A549 (cell line): ENCODE measurements around the gene CMTR1. TPM values are rescaled to one million over a fixed set of nuclear protein-coding genes. Genes with fewer than 3 reads are reported as not detected.
"Not testable (repeated sequence)": the region's sequence is repeated elsewhere in the genome, so short reads cannot be mapped to it uniquely, and the experiment has no call there.

ENCODE experiments used
- ATAC-seq, 2 experiments: fragments of 200-7000 bp in 1 of 2; fragments of >200 bp in 1 of 2; cut with Nextera tagmentation in 1 of 2; cut with Tn5 transposase in 1 of 2; 3 replicates each; pipeline versions ENCODE4 v1.8.0 to v1.9.1; 2018 to 2020; ENCODE audit warnings: mild to moderate bottlenecking in 1 of 2, moderate library complexity in 1 of 2
- CTCF ChIA-PET: fragments of 300-600 bp; sonication (Branson Sonifier 250); formaldehyde crosslinking; extraction: SDS; loops from one replicate; lab custom pipeline; 2021; ENCODE audit warnings: antibody characterized with exemption, inconsistent platforms; lab: Yijun Ruan, JAX
- POLR2A ChIA-PET: fragments of 350-600 bp; formaldehyde crosslinking; extraction: SDS; loops from one replicate; lab custom pipeline; 2021; ENCODE audit warnings: antibody characterized with exemption, inconsistent platforms; lab: Yijun Ruan, JAX
- DNase-seq, 2 experiments: peaks; one replicate each; pipeline versions ENCODE4 v3.0.0 to v3.0.0-alpha.2; 2011 to 2016; ENCODE audit warnings: low read depth in 1 of 2, low spot score in 1 of 2
- FAIRE-seq: peaks from 2 replicates; lab custom pipeline; 2011; peaks lifted over from hg19 to GRCh38; lab: Jason Lieb, UNC
- H3K27ac ChIP-seq, 2 experiments: fragments of >200 bp; sonication (Bioruptor Twin); formaldehyde crosslinking; 3 replicates each; pipeline ENCODE4 v1.5.1; 2016 to 2017
- H3K4me1 ChIP-seq: fragments of >200 bp; sonication (Bioruptor Twin); formaldehyde crosslinking; 3 replicates; pipeline ENCODE4 v1.6.1; 2016
- H3K4me2 ChIP-seq: fragments of >200 bp; sonication (Bioruptor Twin); formaldehyde crosslinking; 3 replicates; pipeline ENCODE4 v1.6.1; 2016
- H3K4me3 ChIP-seq: fragments of >200 bp; sonication (Bioruptor Twin); formaldehyde crosslinking; 3 replicates; pipeline ENCODE4 v1.5.1; 2016
- H3K9me3 ChIP-seq: fragments of >200 bp; sonication (Bioruptor Twin); formaldehyde crosslinking; 3 replicates; pipeline ENCODE4 v1.6.1; 2016
- EHF ChIP-seq: fragments of 250-450 bp; sonication (Bioruptor Pico); IDR thresholded peaks from 2 replicates; pipeline ENCODE4 v1.5.0; 2020; ENCODE audit warnings: mild to moderate bottlenecking
- FOXS1 ChIP-seq: fragments of 250-450 bp; sonication (Bioruptor Pico); IDR thresholded peaks from 2 replicates; pipeline ENCODE4 v1.5.0; 2020; ENCODE audit warnings: mild to moderate bottlenecking, moderate library complexity
- GATA3 ChIP-seq: IDR thresholded peaks from 2 replicates; pipeline ENCODE4 v1.6.1; 2012; ENCODE audit warnings: borderline replicate concordance
- HEYL ChIP-seq: fragments of 250-450 bp; sonication (Bioruptor Pico); IDR thresholded peaks from 2 replicates; pipeline ENCODE4 v1.8.0; 2021; ENCODE audit warnings: mild to moderate bottlenecking, moderate library complexity
- JUN ChIP-seq, 2 experiments: fragments of >200 bp; sonication (Bioruptor Twin); formaldehyde crosslinking; IDR thresholded peaks; 2 replicates in 1 of 2; 3 replicates in 1 of 2; pipeline ENCODE4 v1.6.1; 2016 to 2017
- JUNB ChIP-seq: fragments of >200 bp; sonication (Bioruptor Twin); formaldehyde crosslinking; IDR thresholded peaks from 2 replicates; pipeline ENCODE4 v1.6.1; 2016
- KDM5A ChIP-seq: fragments of 200-600 bp; sonication (generic); IDR thresholded peaks from 2 replicates; pipeline ENCODE4 v1.6.1; 2016; ENCODE audit warnings: antibody characterized with exemption, mild to moderate bottlenecking
- MAFK ChIP-seq: fragments of 450-650 bp; IDR thresholded peaks from 2 replicates; pipeline ENCODE4 v1.6.1; 2014; ENCODE audit not compliant: partially characterized antibody
- PHF8 ChIP-seq: fragments of 200-600 bp; sonication (generic); IDR thresholded peaks from 2 replicates; pipeline ENCODE4 v1.6.1; 2016; ENCODE audit warnings: low read depth, mild to moderate bottlenecking, antibody characterized with exemption, moderate library complexity, borderline replicate concordance
- POLR2A ChIP-seq: IDR thresholded peaks from 2 replicates; pipeline ENCODE4 v1.6.1; 2012; ENCODE audit warnings: mild to moderate bottlenecking, low read length
- POLR2AphosphoS2 ChIP-seq: conservative IDR thresholded peaks from 2 replicates; pipeline ENCODE4 v1.6.1; 2012; ENCODE audit warnings: low read length, improper control_type of control experiment, inconsistent platforms
- RAD21 ChIP-seq, 2 experiments: fragments of >200 bp in 1 of 2; sonication (Bioruptor Twin) in 1 of 2; formaldehyde crosslinking in 1 of 2; IDR thresholded peaks in 1 of 2; conservative IDR thresholded peaks in 1 of 2; 2 replicates in 1 of 2; 3 replicates in 1 of 2; pipeline ENCODE4 v1.6.1; 2012 to 2018; ENCODE audit warnings: inconsistent platforms in 1 of 2
- RARB ChIP-seq: fragments of 250-450 bp; sonication (Bioruptor Pico); IDR thresholded peaks from 2 replicates; pipeline ENCODE4 v1.8.0; 2021; ENCODE audit warnings: mild to moderate bottlenecking, moderate library complexity
- ZC3H11A ChIP-seq: fragments of 450-650 bp; IDR thresholded peaks from 2 replicates; pipeline ENCODE4 v1.6.1; 2014; ENCODE audit warnings: antibody characterized with exemption, mild to moderate bottlenecking
- ZFP36 ChIP-seq: fragments of 450-650 bp; IDR thresholded peaks from 2 replicates; pipeline ENCODE4 v1.6.1; 2014; ENCODE audit warnings: borderline replicate concordance; ENCODE audit not compliant: partially characterized antibody
- WGBS: methylation state at CpG from one replicate; pipeline ENCODE4 v1.1.6; 2017; ENCODE audit errors: missing lambda C conversion rate; 5-methylcytosine and 5-hydroxymethylcytosine counted together
- polyA plus RNA-seq, 4 experiments: library from polyadenylated mRNA; depleted of rRNA in 3 of 4; stranded (reverse); fragments of >200 nt; fragmentation: RNase III in 1 of 4; extraction: RNeasy Plus Mini Kit Qiagen cat#74134 plus additional on column Dnase treatment in 1 of 4; gene quantifications; 2 replicates in 3 of 4; 3 replicates in 1 of 4; pipeline ENCODE4 v1.2.3, GENCODE V29; 2011 to 2017
- TF ChIP-seq, protein P1 (sequence below): IDR thresholded peaks from 2 replicates; pipeline ENCODE4 v1.6.1; 2012
- TF ChIP-seq, protein P2 (sequence below): fragments of >200 bp; sonication (Bioruptor Twin); formaldehyde crosslinking; IDR thresholded peaks from 3 replicates; pipeline ENCODE4 v1.6.1; 2016

The CMTR1 gene
- polyA plus RNA-seq, 2 of the 4 experiments (the other 2 are of a cell fraction), result 17.0 to 17.8 TPM

DNA sequence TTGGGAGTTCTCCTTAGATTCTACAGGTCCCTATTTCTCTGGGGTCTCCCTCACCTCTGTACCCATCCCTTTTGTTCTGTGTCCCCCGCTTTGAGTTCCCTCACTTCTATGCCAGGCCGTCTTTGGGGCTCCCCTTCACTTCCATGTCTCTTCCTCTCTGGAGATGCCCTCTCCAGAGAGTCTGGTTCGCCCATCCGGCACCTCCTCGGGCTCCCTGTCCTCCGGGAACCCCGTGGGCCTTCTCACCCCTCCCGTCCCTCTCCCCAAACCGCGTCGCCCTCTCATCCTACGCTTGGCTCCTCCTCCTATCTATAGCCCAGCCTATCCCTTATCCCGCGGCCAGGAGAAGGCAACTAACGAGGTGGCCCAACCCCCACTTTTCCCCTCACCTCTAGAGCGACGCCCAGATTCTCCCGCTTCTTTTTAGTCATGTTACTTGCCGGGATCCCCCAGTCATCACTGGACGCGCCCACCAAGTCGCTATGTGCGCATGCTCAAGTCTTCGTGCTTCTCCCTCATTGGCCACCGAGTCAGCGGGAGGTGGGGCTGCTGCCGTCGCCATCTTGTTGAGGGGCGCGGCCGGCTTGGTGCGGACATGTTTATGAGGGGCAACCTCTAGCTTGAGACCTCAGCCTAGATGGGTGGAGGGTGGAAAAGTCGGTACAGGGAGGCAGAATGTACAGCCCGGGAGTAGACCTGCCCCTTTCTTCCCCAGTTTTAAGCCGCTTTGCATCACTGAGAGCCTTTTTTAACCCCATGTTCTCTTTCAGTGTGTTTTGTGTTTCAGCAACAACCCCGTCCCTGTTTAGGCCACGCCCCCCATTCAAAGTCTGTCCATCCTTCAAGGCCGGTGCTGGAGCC lies 66.6 kb downstream of the CMTR1 start, which contains the start of gene CCDC167 (continued):
- TF ChIP-seq PHF8 (peak; percentile 39; the same call in 1 of the 2 replicates), POLR2A (0 out of 2 replicates have a peak, but pooled peaks have one; percentile 29)

DNA sequence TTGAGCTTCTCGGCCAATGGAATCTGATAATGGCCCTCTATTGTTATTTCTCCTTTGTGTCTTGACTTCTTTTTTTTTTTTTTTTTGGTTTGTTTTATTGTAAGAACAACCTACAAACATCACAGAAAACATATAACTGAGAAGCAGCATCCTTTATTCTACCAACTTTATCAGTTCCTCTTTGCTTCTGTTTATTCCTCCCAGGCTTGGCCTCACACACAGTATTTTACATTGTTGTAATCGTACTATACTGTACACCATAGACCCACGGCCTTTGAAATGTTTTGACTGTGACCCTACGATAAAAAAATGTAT lies 67.2 kb downstream of the CMTR1 start:
- CTCF ChIA-PET, result interaction anchor here (0.6 to 1.7 kb wide), 6 partner anchors 15 to 174 kb away, joined by 3 to 6 read pairs (median 4); no protein-coding TSS in a partner anchor
- Histone ChIP-seq H3K27ac (peak overlapping the region; percentile 71 to 93; a peak in 5 of 6 replicates), H3K4me3 (peak overlapping the region; percentile 49), H3K9me3 (no peaks in the 10 kb centered on the region), H3K4me1 (peaks cover 4% of the 10 kb centered on the region; the same call in 1 of the 3 replicates), H3K4me2 (peak overlapping the region; percentile 81)
- TF ChIP-seq PHF8 (no peak), ZC3H11A (no peak), POLR2AphosphoS2 (no peak), FOXS1 (CRISPR knock-in tag) (no peak), JUNB (no peak), KDM5A (no peak), HEYL (CRISPR knock-in tag) (no peak), ZFP36 (no peak)
- TF ChIP-seq, protein P1, sequence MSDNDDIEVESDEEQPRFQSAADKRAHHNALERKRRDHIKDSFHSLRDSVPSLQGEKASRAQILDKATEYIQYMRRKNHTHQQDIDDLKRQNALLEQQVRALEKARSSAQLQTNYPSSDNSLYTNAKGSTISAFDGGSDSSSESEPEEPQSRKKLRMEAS, result no peak
- TF ChIP-seq, protein P2, sequence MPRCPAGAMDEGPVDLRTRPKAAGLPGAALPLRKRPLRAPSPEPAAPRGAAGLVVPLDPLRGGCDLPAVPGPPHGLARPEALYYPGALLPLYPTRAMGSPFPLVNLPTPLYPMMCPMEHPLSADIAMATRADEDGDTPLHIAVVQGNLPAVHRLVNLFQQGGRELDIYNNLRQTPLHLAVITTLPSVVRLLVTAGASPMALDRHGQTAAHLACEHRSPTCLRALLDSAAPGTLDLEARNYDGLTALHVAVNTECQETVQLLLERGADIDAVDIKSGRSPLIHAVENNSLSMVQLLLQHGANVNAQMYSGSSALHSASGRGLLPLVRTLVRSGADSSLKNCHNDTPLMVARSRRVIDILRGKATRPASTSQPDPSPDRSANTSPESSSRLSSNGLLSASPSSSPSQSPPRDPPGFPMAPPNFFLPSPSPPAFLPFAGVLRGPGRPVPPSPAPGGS, result no peak
- DNase-seq, result no peak
- ATAC-seq, result no peak
- 43% methylated on average over 4 of the region's 4 CpGs for WGBS
- POLR2A ChIA-PET, result interaction anchor here (0.7 kb wide), 1 partner anchor 67 kb away, joined by 4 read pairs; the partner anchor contains the start of gene CMTR1
- FAIRE-seq, result no peak

DNA sequence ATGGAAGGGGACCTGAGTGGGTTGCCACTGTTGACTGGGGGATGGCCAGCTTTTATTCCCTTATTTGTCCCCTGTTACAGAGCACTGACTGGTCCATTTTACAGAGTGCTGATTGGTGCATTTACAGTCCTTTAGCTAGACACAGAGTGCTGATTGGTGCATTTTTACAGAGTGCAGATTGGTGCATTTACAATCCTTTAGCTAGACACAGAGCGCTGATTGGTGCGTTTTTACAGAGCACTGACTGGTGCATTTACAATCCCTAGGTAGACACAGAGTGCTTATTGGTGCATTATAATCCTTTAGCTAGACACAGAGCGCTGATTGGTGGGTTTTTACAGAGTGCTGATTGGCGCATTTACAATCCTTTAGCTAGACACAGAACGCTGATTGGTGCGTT lies 67.9 kb downstream of the CMTR1 start:
- WGBS, result 97% methylated on average over 6 of the region's 6 CpGs
- H3K27ac ChIP-seq, ATAC-seq, DNase-seq, H3K9me3 ChIP-seq, H3K4me3 ChIP-seq, POLR2A ChIA-PET, H3K4me1 ChIP-seq, FAIRE-seq, H3K4me2 ChIP-seq: not testable (repeated sequence)
- peak; percentile 65 for TF ChIP-seq MAFK
- CTCF ChIA-PET, result interaction anchor here (1.2 to 1.7 kb wide), 5 partner anchors 16 to 191 kb away, joined by 3 to 6 read pairs (median 4); no protein-coding TSS in a partner anchor

DNA sequence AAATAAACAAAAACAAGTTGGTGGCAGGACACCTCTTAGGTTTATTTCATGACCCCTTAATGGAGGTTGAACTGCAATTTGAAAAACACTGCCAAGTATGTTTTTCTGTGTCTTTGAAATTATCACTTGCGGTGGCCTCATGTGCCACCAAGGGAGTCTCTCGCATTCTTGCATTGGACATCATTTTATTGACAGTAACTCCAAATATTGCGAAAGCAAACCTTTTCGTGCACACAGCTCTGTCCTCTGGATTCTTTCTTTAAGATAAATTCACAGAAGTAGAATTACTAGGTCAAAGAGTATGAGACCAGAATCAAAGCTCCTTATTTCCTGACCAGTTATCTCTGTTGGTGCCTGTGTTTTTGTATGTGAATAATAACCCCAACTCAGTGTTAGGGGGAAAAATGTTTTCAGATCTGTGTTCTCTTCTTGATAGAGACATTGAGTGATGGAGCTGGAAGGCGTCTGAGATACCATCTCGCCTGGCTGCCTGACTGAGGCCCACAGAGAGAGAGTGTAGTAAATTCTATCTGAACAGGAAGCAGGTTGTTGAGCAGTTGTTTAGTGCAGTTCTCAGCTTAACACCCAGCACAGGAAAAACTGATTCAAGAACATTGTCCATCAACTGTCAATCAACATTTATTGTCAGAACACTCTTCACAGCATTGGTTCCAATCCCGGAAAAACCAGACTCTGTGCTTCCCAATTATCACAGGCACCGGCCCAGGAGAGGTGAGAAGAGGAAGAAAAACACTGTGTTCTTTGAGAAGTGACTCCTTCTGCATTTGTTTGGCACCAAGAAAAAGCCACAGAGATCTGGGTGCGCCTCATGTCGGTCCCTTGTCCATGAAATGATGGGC lies 68.8 kb downstream of the CMTR1 start:
- Histone ChIP-seq H3K4me2 (no peak overlapping the region), H3K9me3 (no peaks in the 10 kb centered on the region)
- ATAC-seq (no peak), DNase-seq (no peak)
- TF ChIP-seq EHF (CRISPR knock-in tag) (no peak), RAD21 (conservative IDR thresholded peaks at IDR 0.05 in 1 of 2, IDR thresholded peaks at IDR 0.05 in 1 of 2) (no peak), RARB (CRISPR knock-in tag) (no peak), JUN (IDR thresholded peaks at IDR 0.05) (no peak), GATA3 (no peak)
- TF ChIP-seq, all 56 proteins: peak for 0
- WGBS, result 82% methylated on average over 10 of the region's 10 CpGs
- POLR2A ChIA-PET, result no interaction called here
- no peak for FAIRE-seq
- CTCF ChIA-PET, result interaction anchor here (0.6 to 1.7 kb wide), 4 partner anchors 17 to 290 kb away, joined by 3 to 6 read pairs (median 4); no protein-coding TSS in a partner anchor
- H3K4me3 ChIP-seq, result no peak overlapping the region
- peaks cover 4% of the 10 kb centered on the region; the same call in 1 of the 3 replicates for H3K4me1 ChIP-seq
- H3K27ac ChIP-seq, result no peak overlapping the region
